Fibroblast of lung (primary cell): Measurements from ENCODE around the gene CSF1R. TPM values are rescaled to one million over a fixed set of nuclear protein-coding genes. Genes with fewer than 3 reads are reported as not detected.

Source experiments
- DNase-seq, 2 donors: peaks; one replicate each; pipeline versions ENCODE4 v3.0.0 to v3.0.0-alpha.2; 2010; ENCODE audit warnings: low read depth in 2 of 2
- H2AFZ ChIP-seq: 2 replicates; pipeline ENCODE4 v1.5.1; 2012; ENCODE audit warnings: low read length, control low read depth, inconsistent platforms
- H3K27ac ChIP-seq: 2 replicates; pipeline ENCODE4 v1.5.1; 2011; ENCODE audit warnings: low read length, control low read depth; ENCODE audit not compliant: insufficient read depth
- H3K27me3 ChIP-seq: 2 replicates; pipeline ENCODE4 v1.5.1; 2011; ENCODE audit warnings: mild to moderate bottlenecking, low read length; ENCODE audit not compliant: control insufficient read depth, insufficient read depth
- H3K36me3 ChIP-seq: 2 replicates; pipeline ENCODE4 v1.5.1; 2011; ENCODE audit warnings: low read length; ENCODE audit not compliant: control insufficient read depth, insufficient read depth
- H3K4me1 ChIP-seq: 2 replicates; pipeline ENCODE4 v1.5.1; 2011; ENCODE audit warnings: low read length; ENCODE audit not compliant: control insufficient read depth, insufficient read depth; ENCODE audit errors: extremely low read depth
- H3K4me2 ChIP-seq: 2 replicates; pipeline ENCODE4 v1.5.1; 2011; ENCODE audit warnings: low read length, control low read depth; ENCODE audit not compliant: insufficient read depth; ENCODE audit errors: extremely low read depth
- H3K4me3 ChIP-seq, 4 experiments: fragments of 200-600 bp in 1 of 4; sonication (generic) in 1 of 4; replicated peaks in 1 of 4; 2 replicates each; pipeline ENCODE4 v1.5.1; 2011 to 2016; ENCODE audit warnings: low read length in 4 of 4, low read depth in 3 of 4, mild to moderate bottlenecking in 3 of 4, control low read depth in 2 of 4, inconsistent platforms in 1 of 4, mixed read lengths in 1 of 4; ENCODE audit not compliant: insufficient read depth in 1 of 4; ENCODE audit errors: control extremely low read depth in 1 of 4
- H3K79me2 ChIP-seq: 2 replicates; pipeline ENCODE4 v1.5.1; 2012; ENCODE audit warnings: mild to moderate bottlenecking, low read length, inconsistent platforms; ENCODE audit not compliant: control insufficient read depth, insufficient read depth
- H3K9ac ChIP-seq: 2 replicates; pipeline ENCODE4 v1.5.1; 2011; ENCODE audit warnings: mild to moderate bottlenecking, low read length, control low read depth; ENCODE audit not compliant: insufficient read depth
- H3K9me3 ChIP-seq: 2 replicates; pipeline ENCODE4 v1.5.1; 2012; ENCODE audit warnings: low read depth, low read length; ENCODE audit not compliant: control insufficient read depth, insufficient read depth
- H4K20me1 ChIP-seq: 2 replicates; pipeline ENCODE4 v1.5.1; 2011; ENCODE audit warnings: low read length; ENCODE audit not compliant: control insufficient read depth, insufficient read depth; ENCODE audit errors: extremely low read depth
- EZH2 ChIP-seq: IDR thresholded peaks from 2 replicates; pipeline ENCODE4 v1.5.1; 2012; ENCODE audit warnings: low read length, control low read depth, mild to moderate bottlenecking; ENCODE audit errors: missing control alignments
- polyA plus RNA-seq, 2 donors: library from polyadenylated mRNA; depleted of rRNA in 1 of 2; stranded (reverse) in 1 of 2; unstranded in 1 of 2; fragments of >200 nt; gene quantifications; 2 replicates each; pipeline ENCODE4 v1.2.1, GENCODE V29; 2011 to 2012; ENCODE audit warnings: missing spikeins in 1 of 2
- total RNA-seq: library from RNA; depleted of rRNA; stranded (reverse); fragments of >200 nt; gene quantifications from 2 replicates; pipeline ENCODE4 v1.2.1, GENCODE V29; 2014
- TF ChIP-seq, protein P1 (sequence below), 2 donors: IDR thresholded peaks in 1 of 2; conservative IDR thresholded peaks in 1 of 2; 1 replicate in 1 of 2; 2 replicates in 1 of 2; pipeline ENCODE4 v1.5.1; 2011 to 2012; ENCODE audit warnings: low read length in 2 of 2, control low read depth in 1 of 2, inconsistent platforms in 1 of 2, low read depth in 1 of 2, mild to moderate bottlenecking in 1 of 2

Gene CSF1R
- total and polyA plus RNA-seq, 2 donors (not counting 1 experiment from before 2014, with no cell fraction given): 0.07 TPM; not detected in 1

DNA sequence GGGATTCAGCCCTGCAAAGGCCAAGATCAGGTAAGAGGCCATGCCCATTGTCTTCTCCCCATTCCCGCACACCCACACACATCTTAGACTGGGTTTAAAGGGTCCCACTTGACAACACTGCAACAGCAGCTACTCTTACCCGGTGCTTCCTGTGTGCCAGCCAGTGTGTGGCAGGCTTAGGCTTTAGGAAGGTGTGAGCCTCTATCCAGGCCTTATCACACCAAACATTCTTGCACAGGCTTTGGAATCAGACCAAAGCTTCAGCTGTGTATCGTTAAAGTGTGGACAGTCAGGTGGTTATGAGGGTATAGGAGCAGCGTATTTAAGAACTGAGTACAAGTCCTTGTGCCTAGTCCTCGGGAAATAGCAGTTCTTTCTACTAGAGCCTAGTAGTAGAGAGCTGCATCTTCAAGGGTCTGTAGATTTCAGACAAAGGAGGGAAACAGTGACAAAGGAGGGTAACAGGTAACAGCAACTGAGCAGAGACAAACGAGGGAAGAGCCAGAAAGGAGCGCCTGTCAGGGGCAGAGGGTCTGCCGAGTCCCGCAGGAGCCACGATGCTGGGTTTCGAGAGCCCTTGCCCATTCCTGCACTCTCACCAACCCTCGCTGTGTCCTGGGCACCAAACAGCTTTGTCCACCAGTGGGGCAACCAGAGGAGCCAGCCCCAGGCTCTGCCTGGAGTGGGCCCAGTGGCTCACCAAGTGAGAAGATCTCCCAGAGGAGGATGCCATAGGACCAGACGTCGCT, 30.9 kb downstream of the CSF1R start:
- H3K9ac ChIP-seq: no peak overlapping the region
- no peak for DNase-seq
- peaks cover 20% of the 10 kb centered on the region for H3K36me3 ChIP-seq
- H3K9me3 ChIP-seq: no peaks in the 10 kb centered on the region
- no peaks in the 10 kb centered on the region for H4K20me1 ChIP-seq
- peaks cover 12% of the 10 kb centered on the region for H3K4me1 ChIP-seq
- no peak overlapping the region for H3K4me3 ChIP-seq
- H3K27me3 ChIP-seq: no peaks in the 10 kb centered on the region
- no peak overlapping the region for H3K27ac ChIP-seq
- H3K79me2 ChIP-seq: no peaks in the 10 kb centered on the region
- TF ChIP-seq, protein P1, sequence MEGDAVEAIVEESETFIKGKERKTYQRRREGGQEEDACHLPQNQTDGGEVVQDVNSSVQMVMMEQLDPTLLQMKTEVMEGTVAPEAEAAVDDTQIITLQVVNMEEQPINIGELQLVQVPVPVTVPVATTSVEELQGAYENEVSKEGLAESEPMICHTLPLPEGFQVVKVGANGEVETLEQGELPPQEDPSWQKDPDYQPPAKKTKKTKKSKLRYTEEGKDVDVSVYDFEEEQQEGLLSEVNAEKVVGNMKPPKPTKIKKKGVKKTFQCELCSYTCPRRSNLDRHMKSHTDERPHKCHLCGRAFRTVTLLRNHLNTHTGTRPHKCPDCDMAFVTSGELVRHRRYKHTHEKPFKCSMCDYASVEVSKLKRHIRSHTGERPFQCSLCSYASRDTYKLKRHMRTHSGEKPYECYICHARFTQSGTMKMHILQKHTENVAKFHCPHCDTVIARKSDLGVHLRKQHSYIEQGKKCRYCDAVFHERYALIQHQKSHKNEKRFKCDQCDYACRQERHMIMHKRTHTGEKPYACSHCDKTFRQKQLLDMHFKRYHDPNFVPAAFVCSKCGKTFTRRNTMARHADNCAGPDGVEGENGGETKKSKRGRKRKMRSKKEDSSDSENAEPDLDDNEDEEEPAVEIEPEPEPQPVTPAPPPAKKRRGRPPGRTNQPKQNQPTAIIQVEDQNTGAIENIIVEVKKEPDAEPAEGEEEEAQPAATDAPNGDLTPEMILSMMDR (conservative IDR thresholded peaks at IDR 0.05 in 1 of 2, IDR thresholded peaks at IDR 0.05 in 1 of 2; ENCODE audit: low read depth in 1 of 2, low read length in 2 of 2): no peak
- no peak for TF ChIP-seq EZH2
- no peak overlapping the region for H3K4me2 ChIP-seq
- H2AFZ ChIP-seq: no peak overlapping the region

DNA sequence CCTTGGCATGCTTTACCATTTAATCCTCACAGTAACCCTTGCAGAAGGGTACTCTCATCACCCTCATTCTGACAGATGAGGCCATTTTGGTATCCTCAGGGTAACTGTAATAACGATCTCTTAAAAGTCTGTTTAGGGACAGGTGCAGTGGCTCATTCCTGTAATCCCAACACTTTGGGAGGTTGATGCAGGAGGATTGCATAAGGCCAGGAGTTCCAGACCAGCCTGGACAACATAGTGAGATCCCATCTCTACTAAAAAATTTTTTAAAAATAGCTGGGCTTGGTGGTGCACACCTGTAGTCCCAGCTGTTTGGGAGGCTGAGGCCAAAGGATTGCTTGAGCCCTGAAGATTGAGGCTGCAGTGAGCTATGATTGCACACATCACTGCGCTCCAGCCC, 31.8 kb downstream of the CSF1R start:
- Histone ChIP-seq H3K9ac (no peak overlapping the region), H3K4me3 (no peak overlapping the region), H2AFZ (no peak overlapping the region), H3K79me2 (no peaks in the 10 kb centered on the region), H3K27ac (no peak overlapping the region), H3K9me3 (no peaks in the 10 kb centered on the region), H3K36me3 (peaks cover 23% of the 10 kb centered on the region), H3K27me3 (no peaks in the 10 kb centered on the region), H3K4me2 (no peak overlapping the region), H3K4me1 (peaks cover 12% of the 10 kb centered on the region), H4K20me1 (no peaks in the 10 kb centered on the region)
- DNase-seq: no peak
- no peak for TF ChIP-seq EZH2
- TF ChIP-seq, protein P1 (conservative IDR thresholded peaks at IDR 0.05 in 1 of 2, IDR thresholded peaks at IDR 0.05 in 1 of 2; ENCODE audit: low read depth in 1 of 2, low read length in 2 of 2): no peak

DNA sequence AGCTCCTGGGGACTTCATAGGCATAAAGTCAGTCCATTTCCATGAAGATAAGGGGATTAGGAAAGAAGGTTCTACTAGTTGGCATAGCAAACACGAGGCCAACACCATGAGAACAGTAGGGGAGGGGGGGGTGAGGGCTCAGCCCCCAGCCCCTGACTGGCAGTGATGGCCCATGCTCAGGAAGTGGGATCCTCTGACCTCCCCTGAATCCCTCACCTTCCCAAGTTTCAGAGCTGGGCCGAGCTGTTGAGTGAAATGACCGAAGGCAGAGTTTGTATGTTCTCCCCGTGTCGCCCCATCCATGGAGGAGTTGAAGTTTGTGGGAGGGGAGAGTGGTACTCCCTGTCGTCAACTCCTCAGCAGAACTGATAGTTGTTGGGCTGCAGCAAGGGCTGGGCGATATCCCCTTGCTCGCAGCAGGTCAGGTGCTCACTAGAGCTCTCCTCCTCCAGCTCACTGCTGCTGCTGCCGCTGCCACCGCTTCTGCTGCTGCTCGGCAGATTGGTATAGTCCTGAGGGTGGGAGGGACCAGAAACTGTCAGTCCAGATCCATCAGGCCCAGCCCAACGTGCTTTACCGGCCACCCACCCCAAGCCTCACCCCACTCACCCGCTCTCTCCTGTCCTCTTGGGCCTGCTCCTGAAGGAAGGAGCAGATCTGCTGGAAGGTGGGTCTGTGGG, 32.5 kb downstream of the CSF1R start:
- H3K4me3 ChIP-seq: no peak overlapping the region
- no peaks in the 10 kb centered on the region for H3K27me3 ChIP-seq
- no peak overlapping the region for H3K4me2 ChIP-seq
- peaks cover 12% of the 10 kb centered on the region for H3K4me1 ChIP-seq
- no peak overlapping the region for H2AFZ ChIP-seq
- TF ChIP-seq, protein P1 (conservative IDR thresholded peaks at IDR 0.05 in 1 of 2, IDR thresholded peaks at IDR 0.05 in 1 of 2; ENCODE audit: low read depth in 1 of 2, low read length in 2 of 2): no peak
- no peak overlapping the region for H3K27ac ChIP-seq
- peaks cover 28% of the 10 kb centered on the region for H3K36me3 ChIP-seq
- no peaks in the 10 kb centered on the region for H3K9me3 ChIP-seq
- H3K9ac ChIP-seq: no peak overlapping the region
- H3K79me2 ChIP-seq: no peaks in the 10 kb centered on the region
- DNase-seq: no peak
- no peaks in the 10 kb centered on the region for H4K20me1 ChIP-seq
